GM10847 (cell line): ENCODE results near the gene PTPRN2.

Source experiments
- POLR2A ChIP-seq: IDR thresholded peaks from 2 replicates; pipeline ENCODE4 v1.6.1; 2011; ENCODE audit not compliant: insufficient read length; ENCODE audit errors: extremely low read depth

Gene PTPRN2

GRCh38 chr7:158296798-158297104 lies 290.9 kb downstream of the PTPRN2 start:
- TF ChIP-seq POLR2A, result no peak

- no peak for TF ChIP-seq POLR2A
Observed at GRCh38 chr7:158295966-158296797, 291.4 kb downstream of the PTPRN2 start.

- TF ChIP-seq POLR2A, result no peak
Observed at GRCh38 chr7:158292948-158293347, 294.7 kb downstream of the PTPRN2 start.

- no peak for TF ChIP-seq POLR2A
Observed at GRCh38 chr7:158291998-158292397, 295.6 kb downstream of the PTPRN2 start.

- no peak for TF ChIP-seq POLR2A
Observed at GRCh38 chr7:158289761-158290523, 297.7 kb downstream of the PTPRN2 start.

- TF ChIP-seq POLR2A, result no peak
Observed at GRCh38 chr7:158289231-158289630, 298.4 kb downstream of the PTPRN2 start.

- no peak for TF ChIP-seq POLR2A
Observed at GRCh38 chr7:158286210-158286609, 301.4 kb downstream of the PTPRN2 start.

- TF ChIP-seq POLR2A, result no peak
Observed at GRCh38 chr7:158285383-158285770, 302.2 kb downstream of the PTPRN2 start.

- no peak for TF ChIP-seq POLR2A
Observed at GRCh38 chr7:158284617-158285382, 302.8 kb downstream of the PTPRN2 start.

- no peak for TF ChIP-seq POLR2A
Observed at GRCh38 chr7:158284121-158284520, 303.5 kb downstream of the PTPRN2 start.

GRCh38 chr7:158283016-158283974 lies 304.3 kb downstream of the PTPRN2 start:
- TF ChIP-seq POLR2A, result no peak

- no peak for TF ChIP-seq POLR2A
Observed at GRCh38 chr7:158282461-158283001, 305.1 kb downstream of the PTPRN2 start.

GRCh38 chr7:158281441-158281840 lies 306.2 kb downstream of the PTPRN2 start:
- TF ChIP-seq POLR2A, result no peak

- TF ChIP-seq POLR2A, result no peak
Observed at GRCh38 chr7:158280448-158281144, 307.0 kb downstream of the PTPRN2 start.
